NCI-H2081 (cell line): ENCODE measurements around the gene SLIT3.

Experiments used
- DNase-seq, 2 experiments: peaks; one replicate each; lab custom pipeline; 2025; lab: John Stamatoyannopoulos, UW

SLIT3 gene

DNA sequence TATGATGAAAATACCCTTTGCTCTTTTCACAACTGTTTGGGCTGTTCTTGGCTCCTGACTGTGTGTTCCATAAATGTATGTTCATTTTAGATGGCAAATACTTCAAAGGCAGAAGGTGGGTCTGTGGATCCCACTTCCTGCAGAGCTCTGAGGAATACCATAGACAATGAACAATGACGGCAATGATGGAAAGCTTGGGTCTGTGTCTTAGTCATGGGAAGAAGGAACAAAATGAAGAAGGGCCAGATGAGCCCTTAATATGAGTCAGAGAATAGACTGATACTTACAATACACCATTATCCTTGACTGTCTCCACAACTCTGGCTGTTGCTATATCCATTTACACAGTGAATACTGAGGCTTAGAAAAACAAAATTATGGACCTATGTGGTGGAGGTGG lies 126.0 kb downstream of the SLIT3 start:
- DNase-seq: no peak

DNA sequence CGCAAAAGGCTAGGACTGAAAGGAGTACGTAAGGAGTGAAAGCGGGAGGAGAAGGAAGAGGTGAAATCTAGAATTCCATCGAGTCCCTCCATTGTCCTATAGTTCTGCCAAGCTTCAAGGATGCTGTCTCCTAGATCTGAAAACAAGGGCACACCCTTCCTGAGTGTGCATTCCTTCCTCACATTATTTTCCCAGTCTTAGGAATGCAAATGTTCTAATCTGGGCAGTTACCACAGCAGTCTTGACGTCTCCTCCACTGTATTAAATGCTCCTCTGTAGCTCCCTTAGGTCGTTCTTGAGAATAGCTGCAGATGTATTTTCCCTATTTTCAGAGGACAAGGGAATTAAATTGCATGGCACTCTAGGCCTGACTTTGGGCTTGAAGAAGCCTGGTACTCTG lies 127.6 kb downstream of the SLIT3 start:
- no peak for DNase-seq

DNA sequence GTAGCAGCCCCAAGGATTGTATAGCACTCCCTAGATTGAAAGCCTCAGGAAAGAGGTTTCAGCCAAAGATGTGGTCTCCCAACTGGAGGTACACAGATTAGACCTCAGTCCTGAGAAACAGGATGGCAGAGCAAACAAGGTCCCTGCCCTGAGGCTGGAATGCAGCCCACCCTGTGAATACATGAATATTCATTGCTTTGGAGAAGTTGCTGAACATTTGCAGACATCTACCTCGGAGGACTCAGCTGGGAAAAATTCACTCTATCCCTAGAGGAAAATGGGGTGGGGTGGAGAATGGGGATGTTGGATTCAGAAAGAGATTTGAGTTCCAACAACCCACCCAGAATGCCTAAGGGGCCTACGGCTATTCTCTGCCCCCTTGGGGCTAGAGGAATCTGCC lies 129.4 kb downstream of the SLIT3 start:
- DNase-seq: no peak

DNA sequence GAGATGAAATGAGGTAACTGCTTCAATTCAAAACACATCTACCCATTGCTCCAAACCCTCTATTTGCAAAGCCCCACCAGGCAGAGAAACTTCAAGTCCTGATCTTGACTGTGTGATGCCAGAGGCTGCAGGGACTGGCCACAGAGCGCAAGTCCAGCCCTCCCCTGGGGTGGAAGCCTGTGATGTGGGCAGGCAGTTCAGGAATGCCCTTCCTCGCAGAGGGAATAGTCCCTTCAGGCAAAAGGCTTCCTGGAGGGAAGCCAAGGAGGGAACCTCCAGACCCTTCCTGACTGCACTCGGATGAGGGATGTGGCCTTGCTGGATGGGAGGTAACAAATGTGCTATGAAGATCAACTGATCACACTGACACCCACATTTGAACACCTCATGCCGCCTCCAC lies 131.2 kb downstream of the SLIT3 start:
- no peak for DNase-seq

DNA sequence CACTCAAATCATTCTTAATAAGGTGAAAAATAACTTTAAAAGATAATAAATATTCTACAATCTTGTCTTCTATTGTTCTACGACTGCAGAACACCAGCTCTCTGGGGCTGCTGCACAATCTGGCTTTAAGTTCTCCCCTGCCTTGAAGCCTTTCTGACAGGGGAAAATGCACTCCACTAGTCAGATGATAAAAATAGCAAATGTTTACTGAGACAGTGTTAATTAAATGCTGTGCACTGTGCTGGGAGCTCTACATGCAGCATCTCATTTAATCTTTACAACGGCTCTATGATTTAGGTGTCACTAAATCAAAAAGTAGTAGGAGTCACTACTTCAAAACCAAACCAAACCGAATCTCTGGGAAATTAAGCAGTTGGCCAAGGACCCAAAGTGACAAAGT lies 132.7 kb downstream of the SLIT3 start:
- DNase-seq: no peak

DNA sequence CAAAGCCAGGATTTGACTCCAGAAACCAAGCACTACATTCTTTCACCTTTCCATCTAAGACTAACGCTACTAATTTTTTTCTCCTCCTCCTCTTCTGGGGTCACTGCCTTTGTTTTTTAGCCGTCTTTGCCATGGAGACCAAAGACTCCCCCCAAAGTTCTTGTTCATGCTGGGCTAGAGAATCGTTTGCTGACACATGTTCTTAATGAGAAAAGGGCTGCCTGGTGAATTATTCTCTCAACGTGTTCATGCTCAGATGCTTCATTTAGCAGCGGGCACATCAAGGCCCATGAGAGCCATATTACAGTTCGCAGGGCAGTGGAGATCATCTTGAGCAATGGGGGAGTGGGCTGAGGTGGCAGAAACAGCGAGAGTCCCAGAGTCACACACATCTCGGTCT lies 134.9 kb downstream of the SLIT3 start:
- DNase-seq: no peak

DNA sequence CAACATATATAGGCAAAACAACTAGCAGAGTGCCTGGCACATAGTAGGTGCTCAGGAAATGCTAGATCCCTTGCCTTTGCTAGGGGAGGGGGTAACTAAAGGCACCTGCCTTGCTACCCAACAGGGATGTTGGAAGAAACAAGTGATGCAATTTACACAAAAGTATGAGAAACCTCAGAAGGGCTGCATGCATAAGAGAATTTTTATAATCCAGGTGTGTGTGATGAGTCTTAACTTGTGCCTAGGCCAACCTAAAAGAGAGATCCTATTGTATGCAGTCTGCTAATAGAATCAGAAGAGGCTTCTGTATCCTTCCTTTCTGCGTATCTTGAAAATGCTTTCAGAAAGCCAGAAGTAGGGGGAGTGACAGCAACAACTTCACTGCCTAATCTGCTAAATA lies 135.9 kb downstream of the SLIT3 start:
- no peak for DNase-seq

DNA sequence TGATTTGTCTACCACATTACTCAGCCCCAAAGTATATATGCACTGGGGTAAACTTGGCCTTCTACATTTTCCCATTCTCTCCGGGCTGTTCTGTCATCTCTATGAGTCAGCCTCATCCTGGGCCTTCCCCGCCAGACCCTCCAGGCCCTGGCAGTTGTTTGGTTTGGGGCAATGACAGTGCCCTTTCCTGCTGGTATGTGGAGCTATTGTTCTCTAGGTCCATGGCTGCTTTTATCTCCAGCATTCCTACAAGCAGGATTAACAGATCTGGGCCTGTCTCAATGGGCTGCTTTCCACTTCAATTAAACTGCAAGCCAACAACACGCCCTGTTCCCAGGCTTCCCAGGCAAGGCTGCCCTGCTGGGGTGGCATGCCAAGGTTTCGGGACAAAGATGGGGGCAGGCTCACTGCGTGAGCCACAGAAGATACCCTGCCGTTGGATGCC lies 136.4 kb downstream of the SLIT3 start:
- DNase-seq: no peak

DNA sequence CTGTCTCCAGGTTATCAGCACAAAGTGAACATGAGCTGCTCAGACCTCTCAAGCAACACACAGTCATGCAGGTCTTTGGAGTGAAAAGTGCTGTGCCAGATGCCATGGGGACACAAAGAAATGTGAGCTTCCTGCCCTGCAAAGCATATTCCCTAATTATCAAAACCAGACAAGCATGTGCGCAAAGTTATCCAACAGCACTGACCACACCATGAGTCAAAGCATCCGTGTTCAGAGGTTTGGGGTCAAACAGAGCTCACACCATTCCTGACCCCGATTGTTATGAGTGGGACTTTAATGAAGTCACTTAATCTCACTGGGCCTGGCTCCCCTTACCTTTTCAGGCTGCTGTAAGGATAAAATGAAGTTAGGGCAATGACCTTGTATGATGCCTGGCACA lies 138.5 kb downstream of the SLIT3 start:
- DNase-seq: no peak

DNA sequence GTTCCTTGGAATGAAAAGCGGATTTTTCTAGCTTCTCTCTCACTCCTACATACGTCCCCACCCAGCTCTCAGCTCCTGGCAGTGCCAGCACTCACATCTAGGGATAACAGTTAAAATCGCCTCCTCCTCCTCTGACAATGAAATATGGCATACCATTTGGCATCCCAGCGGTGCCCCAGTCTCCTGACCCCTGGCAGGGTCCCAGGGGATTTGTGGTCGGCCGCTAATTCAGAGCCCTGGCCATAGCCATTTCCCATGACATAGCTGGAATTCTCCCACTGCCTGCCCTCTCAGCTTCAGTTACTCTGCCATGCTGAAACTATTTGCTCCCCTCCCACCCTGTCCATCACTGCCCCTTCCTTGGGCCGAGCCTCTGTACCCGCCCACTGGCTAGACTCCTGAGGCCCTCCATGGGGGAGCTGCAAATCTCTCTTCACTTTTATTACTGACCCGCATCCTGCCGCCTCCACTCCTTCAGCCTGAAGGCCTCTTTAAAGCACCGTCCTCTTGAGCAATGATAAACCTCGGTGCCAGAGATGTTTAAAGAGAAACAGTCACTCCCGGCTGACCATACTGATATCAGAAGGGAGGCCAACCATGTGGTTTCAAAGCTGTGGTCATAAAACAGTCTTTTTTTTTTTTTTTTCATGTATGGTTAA lies 139.8 kb downstream of the SLIT3 start:
- DNase-seq: no peak

DNA sequence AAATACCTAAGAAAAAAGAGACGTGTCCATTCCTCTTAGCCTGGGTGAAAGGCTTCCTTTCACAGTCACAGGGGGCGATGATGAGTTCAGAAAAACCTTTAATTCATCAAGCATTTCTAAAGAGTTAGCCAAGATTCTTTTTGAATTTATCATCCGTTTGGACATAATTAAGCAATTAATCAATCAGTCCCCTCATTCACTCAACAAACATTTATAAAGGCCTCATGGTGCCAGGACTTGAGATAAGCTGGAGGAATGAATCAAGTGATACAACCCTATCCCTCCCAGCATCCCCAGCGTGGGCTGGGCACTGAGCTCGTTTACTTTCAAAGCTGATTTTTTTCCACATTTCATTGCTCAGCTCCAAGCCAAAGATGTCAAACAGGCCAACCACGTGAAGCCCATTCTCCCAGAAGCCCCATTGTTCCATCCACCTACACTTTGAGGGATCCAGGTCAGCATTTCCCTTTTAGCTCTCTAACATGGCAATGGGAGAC lies 140.5 kb downstream of the SLIT3 start:
- DNase-seq: no peak

DNA sequence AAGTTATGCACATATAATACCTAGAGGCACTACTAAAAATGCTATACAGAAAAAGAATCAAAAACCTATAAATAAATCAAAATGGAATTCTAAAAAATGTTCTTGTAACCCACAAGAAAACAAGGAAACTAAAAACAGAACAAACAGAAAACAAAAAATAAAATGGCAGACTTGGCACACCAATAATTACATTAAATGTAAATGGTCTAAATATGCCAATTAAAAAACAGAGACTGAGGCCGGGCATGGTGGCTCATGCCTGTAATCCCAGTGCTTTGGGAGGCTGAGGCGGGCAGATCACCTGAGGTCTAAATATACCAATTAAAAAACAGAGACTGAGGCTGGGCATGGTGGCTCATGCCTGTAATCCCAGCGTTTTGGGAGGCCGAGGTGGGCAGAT lies 142.2 kb downstream of the SLIT3 start:
- no peak for DNase-seq

DNA sequence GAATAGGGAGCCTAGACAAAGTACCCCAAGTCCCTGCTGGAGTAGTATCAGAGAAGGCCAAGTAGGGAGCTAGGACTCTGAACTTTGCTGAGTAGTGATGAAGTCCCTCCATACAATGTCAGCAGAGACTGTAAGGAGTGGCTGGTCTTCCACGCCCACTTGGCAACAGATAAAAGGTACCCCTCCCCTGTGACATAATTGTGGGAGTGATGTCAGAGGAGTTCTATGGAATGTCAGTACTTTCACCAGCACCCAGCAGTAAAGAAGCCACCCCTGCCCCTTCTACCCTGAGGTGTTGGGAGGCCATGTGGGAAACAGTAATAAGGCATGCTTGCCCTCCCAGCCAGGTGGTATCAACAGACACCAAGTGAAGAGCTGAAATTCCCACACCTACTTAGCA lies 143.9 kb downstream of the SLIT3 start:
- no peak for DNase-seq

DNA sequence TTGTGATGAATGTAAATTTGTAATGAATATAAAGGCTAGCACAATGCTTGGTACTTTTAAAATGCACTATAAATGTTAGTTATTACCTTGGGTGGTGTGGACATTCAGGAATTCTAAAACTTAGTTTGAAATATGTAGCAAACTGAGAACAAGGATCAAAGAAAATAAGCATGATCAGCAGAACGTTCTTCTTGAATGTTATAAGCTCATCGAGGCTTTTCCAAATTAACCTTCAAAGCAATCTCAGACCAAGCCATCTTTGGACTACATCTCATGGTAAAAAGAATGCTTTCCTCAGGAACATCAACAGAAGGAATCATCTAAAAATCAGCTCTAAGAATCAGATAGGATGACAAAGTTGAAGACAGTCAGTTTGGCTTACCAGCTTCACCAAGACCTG lies 146.3 kb downstream of the SLIT3 start:
- no peak for DNase-seq

DNA sequence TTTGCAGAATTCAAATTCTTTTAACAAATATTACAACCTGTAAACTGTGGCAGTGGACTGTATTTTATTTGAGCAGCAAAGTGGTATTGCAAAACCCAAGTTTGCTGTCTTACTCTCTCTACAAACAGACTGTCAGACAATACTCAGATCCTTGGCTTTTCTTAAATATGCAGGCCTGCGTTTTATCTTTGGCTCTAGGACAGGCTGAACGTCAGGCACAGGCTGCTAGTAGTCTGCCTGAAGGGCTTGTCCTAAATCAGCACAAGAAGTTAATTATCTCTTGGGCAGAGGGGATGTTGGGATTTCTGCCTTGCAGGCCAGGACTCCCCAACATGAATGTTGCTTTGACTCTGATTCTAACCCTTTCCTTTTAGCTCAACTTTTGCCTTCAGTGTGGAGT lies 147.5 kb downstream of the SLIT3 start:
- no peak for DNase-seq

DNA sequence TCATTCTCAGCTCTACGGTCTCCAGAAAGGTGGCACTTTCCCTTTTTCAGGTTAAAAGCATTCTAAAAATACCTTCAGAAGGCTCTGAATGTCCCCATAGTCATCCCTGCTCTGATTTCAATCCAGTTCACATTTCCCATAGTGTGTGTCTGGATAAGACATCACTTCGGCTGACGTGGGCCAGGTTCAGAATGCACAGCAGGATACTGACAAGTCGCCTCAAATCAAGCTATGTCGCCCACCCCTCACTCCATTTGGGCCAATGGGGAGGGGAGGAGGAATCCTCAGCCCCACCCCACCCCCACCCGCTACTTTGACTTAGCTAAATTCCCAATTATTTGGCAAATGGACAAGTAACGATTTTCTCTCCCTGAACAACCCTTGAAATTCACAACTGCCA lies 148.0 kb downstream of the SLIT3 start:
- no peak for DNase-seq

DNA sequence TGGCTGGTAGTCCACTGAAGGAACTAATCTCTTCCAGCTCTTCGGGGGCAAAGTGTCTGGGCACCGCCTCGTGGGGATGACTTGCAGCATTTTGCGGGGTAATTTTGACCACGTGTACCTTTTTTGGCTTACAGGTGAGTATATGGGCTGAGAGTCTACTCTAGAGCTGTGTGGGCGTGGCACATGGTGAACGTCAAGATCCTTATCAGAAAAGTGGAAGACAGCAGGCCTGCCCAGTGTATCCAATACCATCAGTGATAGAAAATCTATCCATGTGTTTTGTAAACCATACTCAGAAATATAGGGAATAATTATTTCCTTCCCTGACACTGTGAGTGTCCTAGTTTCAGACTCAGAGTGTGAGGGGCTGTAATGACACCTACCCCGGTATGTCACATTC lies 148.5 kb downstream of the SLIT3 start:
- no peak for DNase-seq

DNA sequence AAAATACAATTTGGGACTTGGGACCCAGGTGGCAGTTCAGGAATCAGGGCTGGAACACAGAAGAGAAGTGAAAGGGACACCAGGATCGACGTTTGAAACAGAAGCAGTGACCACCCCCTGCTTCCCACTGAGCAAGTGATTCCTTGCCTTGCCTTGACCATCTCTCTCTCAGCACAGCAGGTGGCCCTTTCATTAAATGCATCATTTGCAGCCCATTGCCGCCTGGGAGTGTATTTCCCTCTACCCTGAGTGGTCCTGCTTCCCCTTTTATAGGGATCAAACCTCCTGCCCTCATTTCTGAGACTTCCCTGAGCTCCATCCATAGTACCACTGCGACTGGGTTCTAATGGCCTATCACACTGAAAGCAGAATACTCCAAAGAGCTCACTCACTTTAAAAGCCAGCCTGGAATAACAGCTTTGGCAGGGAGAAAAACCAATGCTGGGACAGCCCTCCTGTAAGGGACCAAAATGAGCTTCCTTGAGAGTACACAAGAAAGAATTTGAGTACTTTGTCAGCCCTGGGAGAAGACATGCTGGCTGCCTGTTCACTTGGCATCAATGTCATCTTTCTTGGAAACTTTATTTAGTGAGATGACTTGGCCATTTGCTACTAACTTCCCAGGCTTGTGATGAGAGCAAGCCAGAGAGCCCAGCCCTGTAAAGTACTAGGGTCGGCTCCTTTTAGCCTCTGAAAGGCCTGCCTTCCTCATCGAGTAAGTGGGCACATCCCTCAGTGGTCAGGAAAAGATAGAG lies 149.7 kb downstream of the SLIT3 start:
- DNase-seq: no peak

DNA sequence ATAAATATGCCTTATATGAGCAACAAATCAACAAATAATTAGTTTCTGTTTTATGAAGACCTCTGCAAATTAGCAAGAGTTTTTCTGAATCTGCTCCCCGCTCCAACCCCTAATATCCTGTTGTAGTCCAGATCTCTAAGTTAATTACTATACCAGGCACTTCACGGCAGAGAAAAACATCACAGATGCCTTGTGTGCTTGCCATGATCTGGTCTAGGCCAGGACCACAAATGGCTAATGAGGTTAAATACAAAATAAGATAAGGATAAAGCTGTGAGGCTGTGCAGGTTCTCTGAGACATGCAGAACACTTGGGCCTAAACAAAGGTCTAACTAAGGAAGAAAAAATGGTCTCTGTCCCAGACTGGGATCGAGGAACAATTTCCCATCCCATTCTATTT lies 150.8 kb downstream of the SLIT3 start:
- DNase-seq: no peak

DNA sequence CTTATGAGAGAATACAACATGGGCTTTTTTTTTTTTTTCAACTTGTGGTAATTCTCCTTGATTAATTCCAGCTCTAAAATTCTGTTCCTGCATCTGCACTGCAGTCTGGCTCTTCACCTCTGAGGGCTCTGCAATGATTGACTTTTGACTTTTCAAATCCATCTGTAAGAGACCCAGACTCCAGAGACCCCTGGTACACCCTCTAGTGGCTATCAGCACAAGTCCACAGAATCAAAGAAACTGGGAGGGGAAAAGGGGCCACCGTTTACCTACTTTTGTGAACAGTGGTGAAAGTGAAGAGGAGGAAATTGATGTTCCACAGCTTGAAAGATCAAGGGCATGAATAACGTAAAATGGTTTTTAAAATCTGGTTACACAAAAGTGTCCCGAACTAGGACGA lies 151.6 kb downstream of the SLIT3 start:
- DNase-seq: no peak

DNA sequence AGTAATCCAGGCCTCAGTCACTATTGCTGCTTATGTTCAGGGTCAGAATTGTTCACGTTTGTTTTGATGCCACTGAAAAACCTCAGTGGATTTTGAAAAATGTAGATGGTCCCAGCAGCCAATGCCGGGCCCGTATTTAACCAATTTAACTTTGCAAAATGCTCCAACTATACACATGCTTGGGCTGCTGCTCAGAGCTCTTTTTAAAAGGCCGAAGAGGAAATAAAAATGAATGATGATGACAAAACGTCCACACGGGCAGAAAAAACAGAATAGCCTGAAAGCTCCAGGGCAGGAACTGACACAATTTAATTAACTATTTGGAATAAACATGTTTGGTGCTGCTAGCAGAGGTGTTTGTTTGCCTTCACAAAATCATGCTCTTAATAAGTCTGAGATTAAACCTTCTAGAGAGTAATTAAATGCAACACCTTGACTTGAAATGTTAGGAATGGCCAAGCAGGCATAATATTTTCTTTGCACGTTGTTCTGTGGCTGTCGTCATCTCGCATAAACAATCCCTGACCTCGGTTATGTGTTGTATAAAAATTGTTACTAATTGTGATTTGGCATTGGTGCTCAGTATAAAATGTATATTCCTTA lies 152.7 kb downstream of the SLIT3 start:
- no peak for DNase-seq

DNA sequence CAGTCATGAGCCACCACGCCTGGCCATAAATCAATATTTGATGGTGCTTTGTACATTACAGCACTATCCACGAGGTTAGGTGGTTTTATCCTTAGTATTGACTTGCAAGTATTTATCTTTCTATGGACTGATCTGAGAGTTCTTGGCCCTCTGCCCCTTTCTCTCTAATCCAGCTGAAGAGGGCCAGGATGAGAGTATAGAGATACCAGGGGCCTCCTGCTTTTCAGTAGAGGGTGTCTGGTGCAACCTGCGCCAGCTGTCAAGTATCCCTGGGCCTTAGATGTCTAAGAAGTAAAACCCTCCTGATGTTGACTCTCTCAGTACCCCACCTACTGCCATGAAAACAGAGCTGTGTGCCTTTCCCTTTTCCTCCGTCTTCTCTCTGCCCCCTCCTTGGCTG lies 153.4 kb downstream of the SLIT3 start:
- DNase-seq: no peak

DNA sequence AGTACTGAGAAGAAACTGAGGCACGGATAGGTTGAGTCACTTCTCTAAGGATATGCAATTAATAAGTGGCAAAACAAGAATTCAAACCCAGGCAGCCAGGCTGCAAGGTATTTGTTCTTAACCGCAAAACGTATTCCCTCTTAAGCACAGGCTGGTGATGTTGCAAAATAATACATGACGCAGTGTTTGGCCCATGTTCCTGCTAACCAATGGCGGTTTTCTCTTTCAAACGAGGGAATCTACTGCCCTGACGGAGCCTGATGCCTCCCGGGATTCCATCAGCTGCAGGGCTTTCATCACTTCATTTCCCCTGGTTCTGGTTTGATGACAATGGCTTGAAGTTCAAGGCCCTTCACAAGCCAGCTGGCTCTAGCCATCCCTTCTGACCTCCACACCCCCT lies 154.8 kb downstream of the SLIT3 start:
- DNase-seq: no peak
